Measurements from ENCODE around the gene PIM2.

Gene PIM2

GRCh38 chrX:48935301-48935670 is 16.5 kb upstream of the PIM2 start:
- no peak for DNase-seq (ENCODE audit: low spot score)

GRCh38 chrX:48934581-48935300 is 15.9 kb upstream of the PIM2 start:
- DNase-seq (ENCODE audit: low spot score) = no peak

- no peak for DNase-seq (ENCODE audit: low spot score)
Measured at GRCh38 chrX:48933757-48934156, 14.9 kb upstream of the PIM2 start.

GRCh38 chrX:48927736-48928382 is 9.0 kb upstream of the PIM2 start:
- no peak for DNase-seq (ENCODE audit: low spot score)

GRCh38 chrX:48927123-48927522 is 8.3 kb upstream of the PIM2 start:
- no peak for DNase-seq (ENCODE audit: low spot score)

GRCh38 chrX:48924270-48924669 is 5.4 kb upstream of the PIM2 start:
- DNase-seq (ENCODE audit: low spot score) = no peak

GRCh38 chrX:48923771-48924170 is 4.9 kb upstream of the PIM2 start:
- DNase-seq (ENCODE audit: low spot score) = no peak

- DNase-seq (ENCODE audit: low spot score) = no peak
Measured at GRCh38 chrX:48920718-48921104, 1.9 kb upstream of the PIM2 start.

GRCh38 chrX:48919947-48920717 is 1.3 kb upstream of the PIM2 start:
- DNase-seq (ENCODE audit: low spot score) = no peak

- DNase-seq (ENCODE audit: low spot score) = no peak
Measured at GRCh38 chrX:48919360-48919841, 577 bp upstream of the PIM2 start.

- no peak for DNase-seq (ENCODE audit: low spot score)
Measured at GRCh38 chrX:48918301-48918642, 552 bp downstream of the PIM2 start.

GRCh38 chrX:48917139-48918001 is 1.5 kb downstream of the PIM2 start:
- peak; percentile 92 for DNase-seq (ENCODE audit: low spot score)

GRCh38 chrX:48914593-48915493 is 4.0 kb downstream of the PIM2 start:
- no peak for DNase-seq (ENCODE audit: low spot score)

GRCh38 chrX:48913605-48914366 is 5.0 kb downstream of the PIM2 start:
- no peak for DNase-seq (ENCODE audit: low spot score)

GRCh38 chrX:48911412-48912182 is 7.2 kb downstream of the PIM2 start, which contains the start of gene SLC35A2:
Gene SLC35A2 (minus strand): TSS chrX:48911646. CDS start chrX:48911636, 10 bp downstream.
- DNase-seq (ENCODE audit: low spot score) = peak; percentile 87

GRCh38 chrX:48910926-48911411 is 7.9 kb downstream of the PIM2 start:
- DNase-seq (ENCODE audit: low spot score) = no peak

- no peak for DNase-seq (ENCODE audit: low spot score)
Measured at GRCh38 chrX:48909703-48910294, 9.0 kb downstream of the PIM2 start.

GRCh38 chrX:48908600-48908999 is 10.2 kb downstream of the PIM2 start:
- no peak for DNase-seq (ENCODE audit: low spot score)
